ENCODE data around the gene TIMP2.

DNA sequence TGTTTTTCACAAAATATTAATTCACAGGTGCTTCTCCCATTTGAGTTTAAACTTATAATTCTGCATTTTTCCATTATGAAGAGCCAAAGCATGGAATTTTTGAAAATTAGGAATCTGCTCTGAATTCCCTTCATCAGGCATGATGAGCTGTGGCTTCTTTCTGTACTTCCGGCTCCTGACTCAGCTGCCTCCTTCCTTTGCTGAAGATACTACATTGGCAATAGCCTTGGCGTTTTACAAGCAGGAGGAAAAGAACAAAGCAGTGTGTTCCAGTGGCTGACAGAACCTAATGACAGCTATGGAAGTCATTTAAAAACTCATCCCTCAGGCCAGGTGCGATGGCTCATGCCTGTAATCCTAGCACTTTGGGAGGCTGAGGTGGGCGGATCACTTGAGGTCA, 66.1 kb downstream of the TIMP2 start:
- TF ChIP-seq, protein P1, sequence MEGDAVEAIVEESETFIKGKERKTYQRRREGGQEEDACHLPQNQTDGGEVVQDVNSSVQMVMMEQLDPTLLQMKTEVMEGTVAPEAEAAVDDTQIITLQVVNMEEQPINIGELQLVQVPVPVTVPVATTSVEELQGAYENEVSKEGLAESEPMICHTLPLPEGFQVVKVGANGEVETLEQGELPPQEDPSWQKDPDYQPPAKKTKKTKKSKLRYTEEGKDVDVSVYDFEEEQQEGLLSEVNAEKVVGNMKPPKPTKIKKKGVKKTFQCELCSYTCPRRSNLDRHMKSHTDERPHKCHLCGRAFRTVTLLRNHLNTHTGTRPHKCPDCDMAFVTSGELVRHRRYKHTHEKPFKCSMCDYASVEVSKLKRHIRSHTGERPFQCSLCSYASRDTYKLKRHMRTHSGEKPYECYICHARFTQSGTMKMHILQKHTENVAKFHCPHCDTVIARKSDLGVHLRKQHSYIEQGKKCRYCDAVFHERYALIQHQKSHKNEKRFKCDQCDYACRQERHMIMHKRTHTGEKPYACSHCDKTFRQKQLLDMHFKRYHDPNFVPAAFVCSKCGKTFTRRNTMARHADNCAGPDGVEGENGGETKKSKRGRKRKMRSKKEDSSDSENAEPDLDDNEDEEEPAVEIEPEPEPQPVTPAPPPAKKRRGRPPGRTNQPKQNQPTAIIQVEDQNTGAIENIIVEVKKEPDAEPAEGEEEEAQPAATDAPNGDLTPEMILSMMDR (IDR thresholded peaks at IDR 0.05; ENCODE audit: low read depth, low read length, poor library complexity, severe bottlenecking) = no peak
- no peak for TF ChIP-seq EZH2phosphoT487 (IDR thresholded peaks at IDR 0.05; ENCODE audit: borderline replicate concordance, low read length)

Measured in DOHH2 (cell line).